Endothelial cell of umbilical vein (primary cell): Measurements from ENCODE around the gene EPN1. TPM values are rescaled to one million over a fixed set of nuclear protein-coding genes. Genes with fewer than 3 reads are reported as not detected.

Source experiments
- BruUV-seq: library from RNA; stranded (reverse); fragments of 400-500 nt; replicated peaks from 2 replicates; lab custom pipeline; 2021; lab: Mats Ljungman, UMichigan
- CTCF ChIA-PET: fragments of 300-600, 350-600 bp; sonication (Branson Sonifier 250); formaldehyde crosslinking; loops from one replicate; lab custom pipeline; 2021; ENCODE audit warnings: antibody characterized with exemption, inconsistent platforms; lab: Charles Lee
- POLR2A ChIA-PET: fragments of 300-600, 350-600 bp; sonication (Branson Sonifier 250); formaldehyde crosslinking; loops from one replicate; lab custom pipeline; 2021; ENCODE audit warnings: antibody characterized with exemption, inconsistent platforms; lab: Charles Lee
- DNase-seq: peaks from one replicate; pipeline ENCODE4 v3.0.0-alpha.2; 2011; ENCODE audit warnings: low read depth, low spot score
- FAIRE-seq: peaks from 2 replicates; lab custom pipeline; 2011; peaks lifted over from hg19 to GRCh38; lab: Jason Lieb, UNC
- H2AFZ ChIP-seq: 2 replicates; pipeline ENCODE4 v1.6.0; 2012; ENCODE audit warnings: low read depth, low read length, control low read depth, inconsistent platforms
- H3K27ac ChIP-seq: 2 replicates; pipeline ENCODE4 v1.5.1; 2011; ENCODE audit warnings: low read depth, mild to moderate bottlenecking, control low read depth, low read length, moderate library complexity; ENCODE audit not compliant: insufficient read depth
- H3K27me3 ChIP-seq, 2 experiments: 2 replicates each; pipeline versions ENCODE4 v1.6.0 to v1.6.1; 2011; ENCODE audit warnings: low read length in 2 of 2, mixed read lengths in 1 of 2; ENCODE audit not compliant: control insufficient read depth in 2 of 2, insufficient read depth in 2 of 2
- H3K36me3 ChIP-seq, 2 experiments: 2 replicates in 1 of 2; 3 replicates in 1 of 2; pipeline ENCODE4 v1.5.1; 2011; ENCODE audit warnings: low read length in 2 of 2, mild to moderate bottlenecking in 1 of 2, moderate library complexity in 1 of 2; ENCODE audit not compliant: control insufficient read depth in 2 of 2, insufficient read depth in 2 of 2; ENCODE audit errors: extremely low read depth in 1 of 2
- H3K4me1 ChIP-seq: 3 replicates; pipeline ENCODE4 v1.5.1; 2011; ENCODE audit warnings: mild to moderate bottlenecking, low read length; ENCODE audit not compliant: control insufficient read depth, insufficient read depth; ENCODE audit errors: extremely low read depth
- H3K4me2 ChIP-seq: 2 replicates; pipeline ENCODE4 v1.6.1; 2011; ENCODE audit warnings: low read length, control low read depth, mixed read lengths; ENCODE audit not compliant: insufficient read depth
- H3K4me3 ChIP-seq, 3 experiments: fragments of 200-600 bp in 1 of 3; sonication (generic), shearing (Covaris generic) in 1 of 3; replicated peaks in 1 of 3; 2 replicates each; pipeline ENCODE4 v1.5.1; 2011 to 2016; ENCODE audit warnings: control low read depth in 3 of 3, low read length in 3 of 3, mild to moderate bottlenecking in 2 of 3, inconsistent platforms in 1 of 3, low read depth in 1 of 3, moderate library complexity in 1 of 3; ENCODE audit not compliant: insufficient read depth in 1 of 3
- H3K79me2 ChIP-seq: 2 replicates; pipeline ENCODE4 v1.6.0; 2012; ENCODE audit warnings: low read length, inconsistent platforms; ENCODE audit not compliant: control insufficient read depth, insufficient read depth
- H3K9ac ChIP-seq: replicated peaks from 2 replicates; pipeline ENCODE3; 2011; ENCODE audit warnings: low read length, control low read depth; ENCODE audit not compliant: insufficient read depth; ENCODE audit errors: extremely low read depth
- H3K9me1 ChIP-seq: replicated peaks from 3 replicates; pipeline ENCODE4 v1.6.0; 2011; ENCODE audit warnings: mild to moderate bottlenecking, low read length; ENCODE audit not compliant: control insufficient read depth, insufficient read depth; ENCODE audit errors: extremely low read depth
- H3K9me3 ChIP-seq: replicated peaks from 2 replicates; pipeline ENCODE4 v1.5.1; 2012; ENCODE audit warnings: low read length, inconsistent platforms; ENCODE audit not compliant: control insufficient read depth, insufficient read depth
- H4K20me1 ChIP-seq: replicated peaks from 2 replicates; pipeline ENCODE3; 2011; ENCODE audit warnings: mild to moderate bottlenecking, low read length; ENCODE audit not compliant: control insufficient read depth, insufficient read depth; ENCODE audit errors: extremely low read depth
- CTCF ChIP-seq, 2 donors: IDR thresholded peaks; 1 replicate in 1 of 2; 2 replicates in 1 of 2; pipeline ENCODE4 v1.5.1; 2011; ENCODE audit warnings: low read length in 2 of 2, mild to moderate bottlenecking in 2 of 2, moderate library complexity in 2 of 2, control low read depth in 1 of 2, inconsistent platforms in 1 of 2, low read depth in 1 of 2; ENCODE audit not compliant: insufficient read depth in 1 of 2; ENCODE audit errors: extremely low read depth in 1 of 2
- EZH2 ChIP-seq: IDR thresholded peaks from 2 replicates; pipeline ENCODE4 v1.6.1; 2012; ENCODE audit warnings: borderline replicate concordance, low read depth, mild to moderate bottlenecking, moderate library complexity, low read length, inconsistent platforms; ENCODE audit not compliant: severe bottlenecking
- FOS ChIP-seq: IDR thresholded peaks from 2 replicates; pipeline ENCODE4 v1.6.1; 2011; ENCODE audit warnings: mild to moderate bottlenecking, low read length, moderate library complexity, borderline replicate concordance; ENCODE audit not compliant: insufficient read depth
- GATA2 ChIP-seq: IDR thresholded peaks from 2 replicates; pipeline ENCODE4 v1.7.0; 2011; ENCODE audit warnings: low read depth, mild to moderate bottlenecking, moderate library complexity, mixed read lengths, low read length; ENCODE audit not compliant: insufficient read length, insufficient read depth
- JUN ChIP-seq: IDR thresholded peaks from 2 replicates; pipeline ENCODE4 v1.6.1; 2011; ENCODE audit warnings: borderline replicate concordance, low read depth; ENCODE audit not compliant: insufficient read length, insufficient read depth
- MAX ChIP-seq: IDR thresholded peaks from 2 replicates; pipeline ENCODE4 v1.6.1; 2011; ENCODE audit not compliant: insufficient read depth, insufficient read length
- MYC ChIP-seq: IDR thresholded peaks from one replicate; pipeline ENCODE4 v1.6.1; 2011; ENCODE audit warnings: mild to moderate bottlenecking, low read depth, low read length
- POLR2A ChIP-seq: IDR thresholded peaks from 2 replicates; pipeline ENCODE4 v1.6.1; 2012; ENCODE audit warnings: low read depth, mild to moderate bottlenecking, control low read depth, low read length
- POLR2AphosphoS5 ChIP-seq: IDR thresholded peaks from 2 replicates; pipeline ENCODE4 v1.6.1; 2012; ENCODE audit warnings: low read depth, mild to moderate bottlenecking, control low read depth, low read length, moderate library complexity; ENCODE audit not compliant: insufficient read depth
- dilution Hi-C: fragments of 300-500 bp; cut with MboI; formaldehyde crosslinking; loops from one replicate; pipeline ENCODE4 v1.15.0; 2019; ENCODE audit warnings: low sequenced_read_pairs; ENCODE audit not compliant: extremely low pct_ligation_motif_present
- intact Hi-C: fragments of 100-400 bp; cut with micrococcal nuclease; formaldehyde crosslinking; loops from one replicate; pipeline ENCODE4 v1.10.0; 2022
- polyA plus RNA-seq, 4 experiments: library from polyadenylated mRNA; depleted of rRNA in 3 of 4; stranded (reverse) in 3 of 4; unstranded in 1 of 4; fragments of >200 nt; gene quantifications; 2 replicates each; pipeline versions ENCODE4 v1.2.1 to v1.2.3, GENCODE V29; 2011 to 2012; ENCODE audit warnings: missing spikeins in 1 of 4
- total RNA-seq: library from RNA; stranded (reverse); gene quantifications from 2 replicates; pipeline ENCODE4 v1.2.3, GENCODE V29; 2021

The EPN1 gene
- total and polyA plus RNA-seq, 2 donors (not counting 3 experiments of a cell fraction or from before 2014, with no cell fraction given), result 87.2 to 138 TPM

GRCh38 chr19:55659822-55660221 is 15.2 kb upstream of the EPN1 start:
- Histone ChIP-seq H3K9me3 (no peaks in the 10 kb centered on the region), H3K79me2 (peaks cover 97% of the 10 kb centered on the region), H3K4me1 (peaks cover 25% of the 10 kb centered on the region), H3K36me3 (peaks cover 14 to 48% of the 10 kb centered on the region in 2 experiments), H3K9me1 (no peaks in the 10 kb centered on the region), H3K4me2 (no peak overlapping the region), H3K27ac (no peak overlapping the region), H3K4me3 (no peak overlapping the region), H2AFZ (no peak overlapping the region), H4K20me1 (peaks cover 12% of the 10 kb centered on the region), H3K9ac (no peak overlapping the region), H3K27me3 (no peaks in the 10 kb centered on the region)
- dilution Hi-C loops (no loop called here), intact Hi-C loops (loop anchor here (10.0 kb wide), 3 partner anchors 325 to 1195 kb away; partner anchors contain the start of genes KMT5C, LENG9 and ZNF787)
- FAIRE-seq, result no peak
- ChIA-PET CTCF (interaction anchor here (1.1 kb wide), 1 partner anchor 12 kb away, joined by 6 read pairs; no protein-coding TSS in a partner anchor), POLR2A (no interaction called here)
- no TSS peak for BruUV-seq
- no peak for DNase-seq
- TF ChIP-seq EZH2 (no peak), MAX (no peak), POLR2AphosphoS5 (no peak), POLR2A (no peak), GATA2 (no peak), FOS (no peak), CTCF (IDR thresholded peaks at IDR 0.05; ENCODE audit: extremely low read depth in 1 of 2, insufficient read depth in 1 of 2, low read depth in 1 of 2, low read length in 2 of 2) (no peak), MYC (no peak), JUN (no peak)
